HL-60 (cell line): ENCODE results near the gene PAWR.

Source experiments
- TF ChIP-seq, protein P1 (sequence below): IDR thresholded peaks from 2 replicates; pipeline ENCODE4 v1.6.1; 2012; ENCODE audit warnings: low read depth; ENCODE audit not compliant: insufficient replicate concordance
- TF ChIP-seq, protein P2 (sequence below): IDR thresholded peaks from one replicate; pipeline ENCODE4 v1.5.1; 2011; ENCODE audit warnings: low read length, control low read depth, inconsistent platforms; ENCODE audit not compliant: insufficient read depth

DNA sequence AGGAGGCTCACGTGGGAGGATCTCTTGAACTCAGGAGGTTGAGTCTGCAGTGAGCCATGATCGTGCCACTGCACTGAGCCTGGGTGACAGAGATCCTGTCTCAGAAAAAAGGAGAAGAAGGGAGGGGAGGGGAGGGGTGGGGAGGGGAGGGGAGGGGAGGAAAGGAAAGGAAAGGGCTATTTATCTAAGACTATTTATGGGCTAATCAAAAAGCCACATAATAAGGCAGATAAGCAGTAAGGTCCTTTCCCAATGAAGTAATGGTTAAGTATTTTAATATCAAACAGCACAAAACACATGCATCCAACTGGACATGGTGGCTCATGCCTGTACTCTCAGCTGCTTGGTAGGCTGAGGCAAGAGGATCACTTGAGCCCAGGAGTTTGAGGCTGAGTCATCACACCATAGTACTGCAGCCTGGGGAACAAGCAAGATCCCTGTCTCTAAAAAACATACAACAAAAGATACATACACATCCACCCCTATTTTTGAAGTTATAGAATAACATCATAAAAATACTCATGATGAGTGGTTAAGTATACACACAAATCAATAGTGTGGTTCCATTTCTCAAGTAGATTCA lies 9.7 kb downstream of the PAWR start:
- TF ChIP-seq, protein P1, sequence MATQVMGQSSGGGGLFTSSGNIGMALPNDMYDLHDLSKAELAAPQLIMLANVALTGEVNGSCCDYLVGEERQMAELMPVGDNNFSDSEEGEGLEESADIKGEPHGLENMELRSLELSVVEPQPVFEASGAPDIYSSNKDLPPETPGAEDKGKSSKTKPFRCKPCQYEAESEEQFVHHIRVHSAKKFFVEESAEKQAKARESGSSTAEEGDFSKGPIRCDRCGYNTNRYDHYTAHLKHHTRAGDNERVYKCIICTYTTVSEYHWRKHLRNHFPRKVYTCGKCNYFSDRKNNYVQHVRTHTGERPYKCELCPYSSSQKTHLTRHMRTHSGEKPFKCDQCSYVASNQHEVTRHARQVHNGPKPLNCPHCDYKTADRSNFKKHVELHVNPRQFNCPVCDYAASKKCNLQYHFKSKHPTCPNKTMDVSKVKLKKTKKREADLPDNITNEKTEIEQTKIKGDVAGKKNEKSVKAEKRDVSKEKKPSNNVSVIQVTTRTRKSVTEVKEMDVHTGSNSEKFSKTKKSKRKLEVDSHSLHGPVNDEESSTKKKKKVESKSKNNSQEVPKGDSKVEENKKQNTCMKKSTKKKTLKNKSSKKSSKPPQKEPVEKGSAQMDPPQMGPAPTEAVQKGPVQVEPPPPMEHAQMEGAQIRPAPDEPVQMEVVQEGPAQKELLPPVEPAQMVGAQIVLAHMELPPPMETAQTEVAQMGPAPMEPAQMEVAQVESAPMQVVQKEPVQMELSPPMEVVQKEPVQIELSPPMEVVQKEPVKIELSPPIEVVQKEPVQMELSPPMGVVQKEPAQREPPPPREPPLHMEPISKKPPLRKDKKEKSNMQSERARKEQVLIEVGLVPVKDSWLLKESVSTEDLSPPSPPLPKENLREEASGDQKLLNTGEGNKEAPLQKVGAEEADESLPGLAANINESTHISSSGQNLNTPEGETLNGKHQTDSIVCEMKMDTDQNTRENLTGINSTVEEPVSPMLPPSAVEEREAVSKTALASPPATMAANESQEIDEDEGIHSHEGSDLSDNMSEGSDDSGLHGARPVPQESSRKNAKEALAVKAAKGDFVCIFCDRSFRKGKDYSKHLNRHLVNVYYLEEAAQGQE: no peak
- TF ChIP-seq, protein P2, sequence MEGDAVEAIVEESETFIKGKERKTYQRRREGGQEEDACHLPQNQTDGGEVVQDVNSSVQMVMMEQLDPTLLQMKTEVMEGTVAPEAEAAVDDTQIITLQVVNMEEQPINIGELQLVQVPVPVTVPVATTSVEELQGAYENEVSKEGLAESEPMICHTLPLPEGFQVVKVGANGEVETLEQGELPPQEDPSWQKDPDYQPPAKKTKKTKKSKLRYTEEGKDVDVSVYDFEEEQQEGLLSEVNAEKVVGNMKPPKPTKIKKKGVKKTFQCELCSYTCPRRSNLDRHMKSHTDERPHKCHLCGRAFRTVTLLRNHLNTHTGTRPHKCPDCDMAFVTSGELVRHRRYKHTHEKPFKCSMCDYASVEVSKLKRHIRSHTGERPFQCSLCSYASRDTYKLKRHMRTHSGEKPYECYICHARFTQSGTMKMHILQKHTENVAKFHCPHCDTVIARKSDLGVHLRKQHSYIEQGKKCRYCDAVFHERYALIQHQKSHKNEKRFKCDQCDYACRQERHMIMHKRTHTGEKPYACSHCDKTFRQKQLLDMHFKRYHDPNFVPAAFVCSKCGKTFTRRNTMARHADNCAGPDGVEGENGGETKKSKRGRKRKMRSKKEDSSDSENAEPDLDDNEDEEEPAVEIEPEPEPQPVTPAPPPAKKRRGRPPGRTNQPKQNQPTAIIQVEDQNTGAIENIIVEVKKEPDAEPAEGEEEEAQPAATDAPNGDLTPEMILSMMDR: no peak
